NOMO-1 (cell line): ENCODE measurements around the gene PCSK6.
A peak's percentile ranks its signal among the peaks of the same experiment; 100 is the strongest.
"Not testable (repeated sequence)": the region's sequence is repeated elsewhere in the genome, so short reads cannot be mapped to it uniquely, and the experiment has no call there.

ENCODE experiments used
- DNase-seq, 2 experiments: peaks; one replicate each; lab custom pipeline; 2025; ENCODE audit not compliant: unreplicated experiment in 2 of 2; lab: John Stamatoyannopoulos, UW

Gene PCSK6

DNA sequence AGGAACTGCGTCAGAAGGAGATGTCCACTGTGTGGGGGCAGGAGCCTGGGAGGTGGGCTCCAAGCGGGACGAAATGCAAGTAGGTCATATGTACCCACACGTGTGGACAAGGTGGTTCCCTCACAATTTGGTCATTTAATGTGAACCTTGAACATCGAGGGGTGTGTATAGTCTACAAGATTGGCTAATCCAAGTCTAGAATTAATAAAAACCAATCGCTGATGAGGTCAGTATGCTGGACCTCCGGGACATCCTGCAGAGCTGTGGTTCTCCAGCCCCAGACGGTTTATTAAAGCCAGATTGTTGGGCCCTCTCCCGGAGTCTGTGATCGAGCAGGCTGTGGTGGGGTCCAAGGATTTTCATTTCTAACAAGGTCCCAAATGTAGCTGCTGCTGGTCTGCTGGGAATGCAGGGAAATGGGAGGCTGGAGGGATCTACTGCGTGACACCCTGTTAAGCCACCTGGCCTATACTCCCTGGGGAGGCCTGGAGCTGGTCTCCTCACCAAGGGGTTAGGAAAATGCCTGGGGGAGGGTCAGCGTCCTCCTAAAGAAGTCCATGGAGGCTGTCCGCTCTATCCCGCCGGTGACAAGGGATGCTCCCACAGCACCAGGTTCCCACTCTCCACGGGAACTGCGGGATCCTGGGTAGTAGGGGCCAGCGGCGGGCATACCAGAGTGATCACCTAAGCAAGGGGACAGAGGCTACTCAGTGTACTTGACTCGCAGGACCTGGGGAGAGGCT lies 25.1 kb downstream of the PCSK6 start:
- no peak for DNase-seq

DNA sequence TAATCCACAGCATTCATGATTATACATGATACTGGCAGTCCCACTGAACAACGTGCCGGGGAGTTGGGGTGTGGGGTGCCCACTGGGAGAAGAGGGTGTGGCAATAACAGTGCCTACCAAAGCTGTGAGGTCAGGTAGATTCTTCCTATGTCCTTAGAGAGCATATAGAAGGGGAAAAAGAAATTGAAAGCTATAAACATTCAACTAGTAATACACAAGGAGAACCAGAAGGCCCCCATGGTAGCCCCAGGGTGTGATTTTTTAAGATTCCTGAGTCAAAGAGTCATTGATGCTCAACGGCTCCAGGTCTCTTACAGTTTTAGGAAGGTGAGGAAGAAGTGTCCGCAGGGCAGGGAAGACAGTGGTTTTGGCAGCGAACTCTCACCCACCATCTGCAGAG lies 25.8 kb downstream of the PCSK6 start:
- not testable (repeated sequence) for DNase-seq

DNA sequence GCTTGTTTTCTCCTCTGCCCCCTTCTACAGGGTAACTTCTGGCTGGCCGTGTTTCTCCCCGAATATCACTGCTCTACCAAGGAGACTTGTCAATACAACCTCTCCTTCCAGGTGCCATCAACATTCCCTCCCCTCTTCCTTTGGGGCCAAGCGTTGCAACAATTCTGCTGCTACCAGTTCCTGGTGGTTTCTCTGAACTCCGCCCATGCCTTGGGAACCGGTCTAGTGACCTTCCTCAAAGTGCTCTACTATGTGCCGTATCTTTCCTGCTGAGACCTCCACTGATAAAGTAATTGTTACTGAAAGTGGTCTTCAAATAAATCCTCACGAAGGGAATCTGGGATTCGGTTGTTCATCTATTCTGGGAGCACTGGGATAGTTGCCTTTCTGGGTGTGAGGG lies 26.2 kb downstream of the PCSK6 start:
- no peak for DNase-seq

DNA sequence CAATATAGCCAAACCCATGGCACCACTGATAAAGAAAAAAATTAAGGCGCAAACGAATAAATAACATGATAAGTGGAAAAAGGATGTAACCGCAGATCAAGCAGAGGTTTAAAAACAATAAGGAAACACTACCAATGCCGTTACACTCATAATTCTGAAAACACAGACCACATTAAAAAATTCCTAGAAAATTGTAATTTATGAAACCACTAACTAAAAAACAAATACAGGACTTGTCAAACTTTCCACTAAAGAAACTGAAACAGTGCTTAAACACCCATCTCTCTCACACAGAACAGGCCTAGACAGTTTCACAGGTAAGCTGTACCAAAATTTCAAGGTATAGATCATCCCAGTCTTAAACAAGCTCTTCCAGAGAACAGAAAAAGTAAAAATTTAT lies 28.4 kb downstream of the PCSK6 start:
- DNase-seq = no peak

DNA sequence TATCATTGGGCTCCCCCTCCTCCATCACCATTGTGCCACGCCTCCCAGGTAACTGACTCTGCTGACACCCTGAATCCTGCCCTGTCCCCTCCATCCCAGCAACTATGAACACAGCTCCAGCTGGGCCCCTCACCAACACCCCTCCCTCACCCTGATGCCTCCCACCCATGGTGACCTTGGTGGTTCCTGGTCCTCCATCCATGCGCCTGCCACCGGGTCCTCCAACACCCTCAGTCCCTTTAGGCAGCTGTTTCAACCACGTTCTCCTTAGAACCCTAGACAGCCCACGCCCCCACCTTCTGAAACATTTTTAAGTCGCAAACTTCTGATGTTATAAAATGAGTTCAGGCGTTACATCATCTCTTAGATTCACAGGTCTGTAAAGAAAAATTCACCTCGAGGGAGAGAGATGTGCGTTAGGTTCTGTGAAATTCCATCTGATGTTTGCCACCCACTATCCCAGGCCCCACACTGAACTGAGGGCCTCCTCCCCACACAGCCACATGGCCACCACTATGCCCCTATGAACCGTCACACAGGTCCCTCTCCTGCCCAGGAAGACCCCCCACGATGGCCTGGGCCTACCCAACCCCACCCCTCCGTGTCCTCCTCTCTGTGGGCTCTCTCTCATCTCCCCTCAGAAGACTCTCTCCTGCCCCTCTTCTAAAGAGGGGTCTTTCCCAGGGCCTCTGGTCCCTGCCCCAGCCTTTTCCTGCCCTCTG lies 29.8 kb downstream of the PCSK6 start:
- no peak for DNase-seq

DNA sequence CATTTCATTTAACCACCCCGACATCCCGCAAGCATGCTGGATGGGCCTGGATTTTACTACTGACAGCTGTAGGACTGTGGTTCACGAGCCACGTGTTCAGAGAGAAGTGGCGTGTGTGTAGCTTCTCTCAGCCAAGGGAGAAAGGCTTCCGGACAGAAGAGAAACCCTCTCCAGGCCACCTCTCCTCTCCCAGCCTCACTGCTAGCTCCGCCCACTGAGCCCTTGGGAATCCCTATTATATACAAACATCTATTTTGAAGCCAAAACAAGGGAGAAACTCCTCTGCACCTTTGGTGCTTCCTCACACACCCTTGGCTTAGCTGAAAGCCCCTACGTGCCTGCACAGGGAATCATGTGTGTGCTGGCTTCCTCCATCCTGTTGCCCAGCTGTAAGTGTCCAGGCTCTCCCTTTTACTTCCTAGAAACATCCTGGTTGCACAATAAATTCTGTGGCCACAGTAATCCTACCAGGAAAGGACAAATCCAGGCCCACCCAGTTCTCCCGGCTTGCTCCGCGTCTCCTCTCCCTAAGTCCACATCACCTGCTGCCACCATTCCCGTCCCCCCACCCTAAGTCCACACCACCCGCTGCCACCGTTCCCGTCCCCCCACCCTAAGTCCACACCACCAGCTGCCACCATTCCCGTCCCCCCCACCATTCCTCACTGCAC lies 30.5 kb downstream of the PCSK6 start:
- DNase-seq = no peak

DNA sequence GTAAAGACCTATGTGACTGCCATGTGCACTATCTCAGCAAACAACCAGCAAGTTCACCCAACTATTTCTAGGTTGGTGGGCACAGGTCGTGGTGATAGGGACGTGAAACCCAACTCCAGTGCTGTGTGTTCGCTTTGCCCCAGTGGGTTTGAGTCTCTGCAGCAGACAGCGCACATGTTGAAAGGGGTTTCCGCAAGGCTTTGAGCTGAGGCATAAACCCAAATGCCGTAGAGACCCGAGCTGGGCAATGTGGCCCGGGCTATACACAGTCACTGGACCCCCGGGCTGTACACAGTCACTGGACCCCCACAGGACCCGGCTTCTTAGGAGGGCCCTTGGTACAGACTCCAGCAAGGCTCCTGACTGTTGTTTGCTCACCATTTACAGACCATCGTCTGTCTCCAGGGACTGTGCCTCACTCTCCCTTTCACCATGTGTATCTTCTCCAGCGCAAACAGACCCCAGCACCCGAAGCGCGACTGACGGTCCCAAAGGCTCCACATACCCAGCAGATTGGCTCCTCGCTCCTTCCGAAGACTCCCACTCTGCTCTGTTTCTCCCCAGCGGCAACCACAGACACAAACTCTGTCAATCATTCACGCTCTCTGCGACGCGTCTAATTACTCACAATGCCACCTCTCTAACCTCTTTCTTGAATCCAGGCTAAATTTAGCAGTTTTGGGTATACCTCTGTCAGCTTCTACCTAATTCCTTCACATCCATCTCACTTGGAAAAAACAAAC lies 31.2 kb downstream of the PCSK6 start:
- DNase-seq = no peak

DNA sequence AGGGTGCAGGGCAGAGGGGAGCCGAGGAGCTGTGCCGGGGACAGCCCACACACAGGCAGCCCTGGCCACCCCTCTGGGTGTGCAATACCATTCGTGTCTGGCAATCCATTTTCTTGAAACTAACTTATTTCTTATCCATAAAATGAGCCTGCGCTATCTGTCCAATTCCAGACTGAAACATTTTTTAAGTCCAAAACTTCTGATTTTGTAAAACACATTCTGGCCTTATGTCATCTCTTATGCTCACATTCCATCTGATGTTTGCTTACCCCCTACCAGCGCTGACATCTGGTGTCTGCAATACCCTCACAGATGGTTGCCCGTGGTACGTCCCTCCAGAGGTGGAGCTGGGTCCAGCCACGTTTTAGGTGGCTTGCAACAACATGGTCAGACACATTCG lies 31.8 kb downstream of the PCSK6 start:
- no peak for DNase-seq

DNA sequence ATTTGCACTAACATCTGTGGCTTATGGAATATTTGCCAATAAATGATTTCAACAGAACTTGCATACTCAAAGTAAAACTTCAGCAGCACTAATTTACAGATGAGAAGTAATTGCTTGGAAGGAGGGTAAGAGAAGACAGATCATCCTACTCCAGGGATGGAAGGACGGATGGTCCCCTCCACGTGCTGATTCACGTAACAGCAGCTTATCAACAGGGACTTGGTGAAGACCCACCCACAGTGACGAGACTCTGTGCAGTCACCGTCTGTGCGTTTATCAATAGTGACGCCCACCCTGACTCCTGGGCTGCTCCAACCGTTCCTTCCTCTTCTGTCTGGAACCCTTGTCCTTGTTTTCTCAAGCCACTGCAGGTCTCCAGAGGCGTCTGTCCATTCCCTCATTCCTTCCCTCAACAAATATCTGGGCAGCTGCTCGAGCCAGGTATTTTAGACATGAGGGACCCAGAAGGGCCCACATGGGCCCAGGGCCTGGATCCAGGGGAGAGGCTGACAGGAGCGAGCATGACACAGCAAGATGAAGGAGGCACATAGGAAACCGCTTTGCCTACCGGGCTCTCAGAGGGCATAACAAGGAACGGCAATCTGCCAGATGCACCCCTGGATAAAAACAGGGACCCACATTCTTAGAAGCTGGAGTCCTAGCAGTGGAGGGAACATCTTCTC lies 33.3 kb downstream of the PCSK6 start:
- peak in 1 of 2 experiments; percentile 34 for DNase-seq

DNA sequence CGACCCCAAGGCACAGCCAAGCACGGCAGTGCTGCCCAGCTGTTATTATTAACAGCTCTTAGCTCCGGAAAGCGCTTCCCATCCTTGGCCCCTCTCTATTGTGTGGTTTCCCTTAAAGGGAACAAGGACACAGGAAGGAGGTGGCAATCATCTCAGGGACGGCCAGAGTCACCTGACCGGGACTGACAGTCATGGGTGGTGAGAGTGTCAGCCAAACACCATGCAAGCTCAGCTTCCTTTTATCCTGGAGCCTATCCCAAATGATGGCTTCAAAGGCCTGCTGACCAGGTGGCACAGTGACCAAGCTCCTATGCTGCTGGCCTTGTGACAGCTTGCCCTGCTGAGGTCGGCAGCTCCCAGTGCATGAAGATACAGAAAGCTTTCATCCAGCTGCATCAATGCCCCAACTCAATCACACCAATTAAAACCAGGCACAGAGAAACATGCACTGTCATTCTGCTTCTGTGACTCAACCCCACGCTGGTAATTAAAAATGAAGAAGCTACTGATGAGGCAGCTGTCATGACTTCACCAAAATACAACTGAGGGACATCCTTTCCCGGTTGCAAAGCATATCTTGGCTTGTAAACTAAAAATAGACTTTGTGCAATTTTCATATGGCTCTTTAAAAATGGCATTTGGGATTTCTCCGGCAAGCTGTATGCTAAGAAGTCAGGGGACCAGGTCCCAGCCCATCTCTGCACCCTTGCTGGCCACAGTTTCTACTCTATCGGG lies 34.0 kb downstream of the PCSK6 start:
- peak; percentile 72 to 95 for DNase-seq

DNA sequence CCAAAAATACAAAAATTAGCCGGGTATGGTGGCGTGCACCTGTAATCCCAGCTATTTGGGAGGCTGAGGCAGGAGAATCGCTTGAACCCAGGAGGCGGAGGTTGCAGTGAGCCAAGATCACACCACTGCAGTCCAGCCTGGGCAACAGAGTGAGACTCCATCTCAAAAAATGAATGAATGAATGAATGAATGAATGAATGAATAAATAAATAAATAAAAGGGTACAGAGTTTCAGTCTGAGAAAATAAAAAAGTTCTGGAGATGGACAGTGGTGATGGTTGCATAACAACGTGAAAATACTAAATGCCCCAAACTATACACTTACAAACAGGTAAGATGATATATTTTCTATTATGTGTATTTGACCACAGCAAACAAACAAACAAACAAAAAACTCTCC lies 34.7 kb downstream of the PCSK6 start:
- not testable (repeated sequence) for DNase-seq

DNA sequence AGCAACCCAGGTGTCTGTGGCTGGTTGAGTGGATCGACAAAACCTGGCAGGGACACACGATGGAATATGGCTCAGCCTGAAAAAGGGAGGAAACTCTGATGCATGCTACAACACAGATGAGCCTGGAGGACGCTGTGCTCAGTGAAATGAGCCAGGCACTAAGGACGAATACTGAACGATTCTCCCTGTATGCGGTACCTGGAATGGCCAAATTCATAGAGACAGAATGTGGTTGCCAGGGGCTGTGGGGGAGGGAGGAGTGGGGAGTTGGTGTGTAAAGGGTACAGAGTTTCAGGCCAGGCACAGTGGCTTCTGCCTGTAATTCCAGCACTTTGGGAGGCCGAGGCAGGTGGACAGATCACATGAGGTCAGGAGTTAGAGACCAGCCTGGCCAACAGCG lies 35.1 kb downstream of the PCSK6 start:
- no peak for DNase-seq

DNA sequence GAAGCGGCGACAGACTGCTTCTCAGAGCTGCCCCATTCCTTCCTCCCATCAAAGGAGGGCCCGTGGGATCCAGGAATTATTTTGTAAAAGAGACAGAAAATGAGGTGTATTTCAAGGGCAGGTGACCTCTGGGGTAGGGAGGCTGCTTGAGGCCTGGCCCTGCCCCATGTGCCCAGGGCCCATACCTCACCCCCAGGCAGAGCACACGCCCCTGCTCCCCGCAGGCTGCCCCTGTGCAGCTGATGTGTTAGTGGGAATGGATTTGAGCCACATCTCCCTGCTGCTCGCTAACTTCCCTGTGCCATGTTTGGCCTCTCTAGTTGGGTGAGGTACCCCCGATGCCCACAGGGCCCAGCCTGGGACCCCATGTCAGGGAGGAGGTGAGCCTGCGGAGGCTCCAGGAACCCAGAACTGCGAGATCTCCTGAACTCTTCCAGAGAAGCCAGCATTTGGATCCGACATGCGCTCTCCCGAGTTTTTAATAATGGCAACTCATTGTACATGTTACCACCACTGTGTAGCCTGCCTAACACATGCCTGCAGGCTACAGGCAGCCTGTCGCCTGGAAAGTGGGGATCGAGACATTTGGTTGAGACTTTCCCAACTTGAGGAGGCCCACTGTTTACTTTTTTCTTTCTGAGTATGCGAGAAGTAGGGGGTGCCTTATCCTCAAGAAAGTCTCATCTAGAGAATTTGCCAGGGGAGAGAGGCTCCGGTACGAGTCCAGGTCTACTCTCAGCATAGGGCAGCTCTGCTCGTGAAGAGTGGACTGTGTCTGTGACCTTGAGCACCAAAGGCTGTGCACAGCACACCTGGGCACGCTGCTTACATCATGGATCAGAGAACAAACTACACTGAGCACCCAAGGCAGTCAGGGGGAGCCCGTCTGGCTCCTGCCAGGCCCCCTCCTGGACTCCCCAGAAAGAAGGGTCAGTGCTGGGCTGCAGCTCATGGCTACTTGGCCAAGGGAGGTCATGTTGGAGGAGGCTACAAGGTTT lies 36.1 kb downstream of the PCSK6 start:
- no peak for DNase-seq

DNA sequence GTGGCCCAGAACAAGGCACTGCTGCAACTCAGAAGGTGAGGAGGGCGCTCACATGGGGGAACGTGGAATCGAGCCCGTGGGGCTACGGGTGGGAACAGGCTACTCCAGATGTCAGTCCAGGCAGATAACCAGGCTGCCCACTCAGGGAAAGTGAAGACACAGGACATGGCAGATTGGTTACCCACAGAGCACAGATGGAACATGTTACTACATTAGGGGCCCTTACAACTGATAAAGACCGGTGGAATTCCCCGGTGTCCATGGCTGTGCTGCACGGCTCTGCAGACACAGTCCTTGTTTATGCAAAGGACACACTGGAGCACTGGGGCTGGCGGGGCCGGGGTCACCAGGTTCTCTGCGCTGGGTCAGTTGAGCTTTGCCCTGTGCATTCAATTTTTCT lies 36.9 kb downstream of the PCSK6 start:
- no peak for DNase-seq

DNA sequence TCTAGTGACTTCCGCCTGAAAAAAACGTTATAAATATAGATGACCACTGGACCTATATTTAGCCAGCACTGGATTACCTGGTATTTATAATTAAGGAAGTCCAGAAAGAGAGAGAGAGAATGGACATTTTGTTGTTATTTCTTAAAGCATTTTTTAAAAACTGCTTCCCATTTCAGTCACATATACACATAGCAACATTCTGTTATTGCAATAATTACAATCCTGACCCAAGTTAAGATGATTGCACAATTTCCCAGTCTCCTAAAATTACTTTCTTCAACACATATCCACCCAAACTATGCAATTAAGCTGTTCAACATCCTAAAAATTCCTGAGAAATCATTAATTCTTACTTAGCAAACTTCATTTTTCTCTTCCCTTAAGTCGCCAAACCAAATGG lies 37.7 kb downstream of the PCSK6 start:
- DNase-seq = peak; percentile 16 to 46

DNA sequence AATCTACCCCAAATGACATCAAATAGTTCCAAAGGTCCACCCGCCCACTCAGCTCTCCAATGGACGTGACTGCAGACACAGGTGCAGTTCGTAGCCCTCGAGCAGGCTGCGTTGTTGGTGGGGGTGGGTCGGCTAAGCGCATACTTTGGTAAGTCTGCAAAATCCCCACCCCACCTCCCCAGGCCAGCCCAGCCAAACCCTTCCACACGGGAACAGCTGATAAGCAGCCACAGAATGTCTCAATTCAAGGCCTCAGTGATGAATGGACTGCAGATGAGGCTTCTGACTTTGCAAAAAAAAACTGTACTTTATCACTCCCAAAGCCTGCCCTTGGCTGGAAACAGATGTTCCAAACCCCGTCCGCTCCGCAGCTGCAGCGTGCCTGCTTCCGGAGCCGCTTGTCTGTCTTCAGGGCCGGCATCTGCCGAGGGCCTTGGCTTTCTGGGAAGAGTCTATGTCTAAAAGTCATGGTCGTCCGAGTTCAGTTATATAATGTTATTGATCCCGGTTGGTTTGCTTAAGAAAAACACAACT lies 38.2 kb downstream of the PCSK6 start:
- DNase-seq = peak in 1 of 2 experiments; percentile 46

DNA sequence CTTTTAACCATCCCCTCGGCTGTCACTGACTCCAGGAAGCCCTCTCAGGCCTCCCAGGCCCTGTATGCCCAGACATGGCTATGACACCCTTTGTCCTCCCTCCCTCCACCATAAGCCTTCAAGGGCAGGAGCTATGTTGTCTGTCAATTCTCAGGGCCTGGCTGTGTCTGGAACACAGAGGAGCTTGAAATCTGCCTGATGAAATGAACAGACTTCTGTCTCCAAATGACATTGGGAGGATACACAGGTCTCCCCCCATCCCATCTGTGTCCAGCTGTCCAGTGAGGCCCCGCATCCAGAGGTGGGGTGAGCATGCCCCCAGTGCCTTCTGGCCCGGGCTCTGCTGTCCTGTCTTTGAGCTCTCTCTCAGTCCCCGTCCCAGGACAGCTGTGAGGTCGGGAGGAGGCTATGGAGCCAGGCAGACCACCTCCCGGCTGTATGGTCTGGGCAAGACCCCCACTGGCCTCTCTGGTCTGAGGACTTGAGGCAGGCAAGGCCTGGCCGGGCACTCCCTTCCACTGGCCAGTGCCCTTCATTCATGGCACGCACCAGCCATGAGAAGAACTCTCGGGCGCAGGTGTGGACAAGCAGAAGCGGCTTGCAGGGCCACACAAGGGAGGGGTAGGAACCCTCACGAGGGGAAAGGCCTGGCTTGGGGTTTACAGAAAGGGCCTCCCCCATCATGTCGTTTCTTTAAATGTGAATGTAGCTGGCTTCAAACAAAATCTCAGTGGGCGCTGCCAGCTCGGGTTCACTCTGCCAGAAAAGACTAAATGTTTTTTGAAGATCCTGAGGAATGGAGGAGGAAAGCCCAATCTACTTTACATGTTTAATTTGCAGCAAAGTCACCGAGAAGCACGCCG lies 38.9 kb downstream of the PCSK6 start:
- no peak for DNase-seq
